ACHN (cell line): ENCODE results near the gene LCN9.
"Not testable (repeated sequence)": the region's sequence is repeated elsewhere in the genome, so short reads cannot be mapped to it uniquely, and the experiment has no call there.

Source experiments
- DNase-seq: peaks from one replicate; pipeline ENCODE4 v3.0.0-alpha.2; 2015
- in situ Hi-C: cut with HindIII; loops from 2 replicates; pipeline ENCODE4 v1.10.0; 2017; ENCODE audit warnings: low sequenced_read_pairs, low pct_ligation_motif_present, low pct_unique_long_range_greater_than_20kb

The LCN9 gene, protein sequence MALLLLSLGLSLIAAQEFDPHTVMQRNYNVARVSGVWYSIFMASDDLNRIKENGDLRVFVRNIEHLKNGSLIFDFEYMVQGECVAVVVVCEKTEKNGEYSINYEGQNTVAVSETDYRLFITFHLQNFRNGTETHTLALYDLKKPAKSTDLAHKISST

DNA sequence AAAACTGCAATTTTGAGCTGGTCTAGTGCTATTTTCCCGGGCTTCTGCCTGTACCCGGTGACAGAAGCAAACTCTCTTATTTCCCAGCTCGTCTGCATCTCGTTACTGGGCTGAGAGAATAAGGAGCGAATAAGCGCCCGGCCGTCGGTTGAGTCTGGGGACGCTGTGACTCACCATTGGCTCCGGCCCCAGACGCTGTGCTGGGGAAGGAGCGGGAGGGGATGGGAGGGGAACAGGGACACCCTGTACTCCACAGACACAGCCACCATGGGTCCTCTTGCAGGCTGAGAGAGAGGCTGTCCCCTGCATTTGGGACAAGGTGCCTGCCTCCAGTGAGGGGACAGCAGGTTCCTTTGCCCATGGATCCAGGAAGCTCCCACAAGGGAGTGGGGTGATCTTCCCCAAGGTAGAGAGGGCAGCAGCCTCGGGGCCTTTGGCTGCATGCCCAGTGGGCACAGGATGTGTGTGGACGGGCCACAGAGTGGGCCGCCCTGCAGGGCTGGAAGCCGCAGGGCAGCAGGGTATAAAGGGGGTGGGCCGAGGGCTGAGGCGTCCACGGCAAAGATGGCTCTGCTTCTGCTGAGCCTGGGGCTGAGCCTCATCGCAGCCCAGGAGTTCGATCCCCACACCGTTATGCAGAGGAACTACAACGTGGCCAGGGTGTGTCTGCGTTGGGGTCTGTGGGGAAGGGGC lies at the start of gene LCN9:
Gene LCN9 (plus strand): TSS at position 552 of the 693 bp plus-strand sequence. CDS start 13 bp downstream, at position 565.
- DNase-seq = no peak
- in situ Hi-C loops = no loop called here

DNA sequence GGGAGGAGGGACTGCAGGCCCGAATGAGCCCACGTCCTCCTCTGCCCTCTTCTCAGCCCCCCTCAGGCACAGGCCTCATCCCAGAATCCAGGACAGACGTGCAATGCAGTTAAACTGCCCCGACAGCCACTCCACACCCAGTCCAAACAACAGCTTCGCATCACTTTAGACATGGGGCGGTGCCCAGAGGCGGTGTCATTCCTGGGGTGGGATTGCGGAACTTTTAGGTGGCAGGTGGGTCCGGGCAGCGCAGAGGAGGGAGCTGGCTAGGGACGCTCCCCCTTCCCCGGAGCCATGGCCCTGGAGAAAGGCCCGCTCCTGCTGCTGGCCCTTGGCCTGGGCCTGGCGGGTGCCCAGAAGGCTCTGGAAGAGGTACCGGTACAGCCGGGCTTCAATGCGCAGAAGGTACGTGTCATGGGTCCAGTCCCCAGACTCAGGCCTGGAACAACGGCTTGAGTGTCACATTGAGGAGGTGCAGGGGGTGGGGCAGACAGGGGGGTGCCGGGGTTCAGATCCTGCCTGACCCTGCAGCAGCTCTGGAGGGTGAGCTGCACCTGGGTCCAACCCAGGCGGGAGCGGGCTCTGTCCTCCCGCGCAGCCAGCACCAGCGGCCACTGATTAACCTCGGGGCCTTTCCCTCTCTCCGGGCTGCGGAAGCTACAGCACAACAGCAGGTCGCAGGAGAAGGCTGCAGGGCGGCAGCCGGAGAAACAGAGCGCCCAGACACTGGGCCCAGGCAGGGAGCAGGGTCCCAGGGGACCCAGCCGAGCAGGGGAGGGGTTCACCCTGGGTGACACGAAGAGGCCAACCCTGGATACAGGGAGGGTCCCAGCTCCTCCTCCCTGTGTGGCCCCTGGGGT lies 48.9 kb upstream of the LCN9 start:
- no peak for DNase-seq

DNA sequence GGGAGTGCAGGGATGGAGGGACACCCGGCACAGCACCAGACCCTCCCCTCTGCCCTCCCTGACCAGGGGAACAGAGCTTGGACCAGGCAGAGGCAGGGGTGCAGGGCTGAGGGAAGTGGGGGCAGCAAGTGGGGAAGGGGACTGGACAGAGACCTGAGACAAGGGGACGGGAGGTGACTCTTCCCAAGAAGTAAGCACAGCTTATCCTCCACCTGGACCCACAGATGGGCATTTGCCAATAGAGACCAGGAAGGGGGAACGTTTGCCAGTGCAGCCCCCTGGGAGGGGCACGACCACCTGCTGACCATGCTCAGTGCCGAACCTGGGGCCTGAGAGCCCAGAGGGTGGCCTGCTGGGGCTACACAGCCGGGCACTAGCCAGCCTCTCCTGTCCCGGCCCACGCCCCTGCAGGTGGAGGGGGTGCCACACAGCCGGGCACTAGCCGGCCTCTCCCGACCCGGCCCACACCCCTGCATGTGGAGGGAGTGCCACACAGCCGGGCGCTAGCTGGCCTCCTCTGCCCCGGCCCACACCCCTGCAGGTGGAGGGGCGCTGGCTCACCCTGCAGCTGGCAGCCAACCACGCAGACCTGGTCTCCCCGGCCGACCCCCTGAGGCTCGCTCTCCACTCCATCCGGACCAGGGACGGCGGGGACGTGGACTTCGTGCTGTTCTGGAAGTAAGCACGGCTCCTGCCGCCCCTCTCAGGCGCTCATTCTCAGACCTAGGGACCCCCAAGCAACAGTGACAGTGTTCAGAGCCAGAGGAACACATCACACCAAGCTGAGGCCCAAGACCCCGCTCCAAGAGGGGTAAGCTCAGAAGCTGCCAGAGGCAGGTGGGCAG lies 48.1 kb upstream of the LCN9 start:
- in situ Hi-C loops = no loop called here
- no peak for DNase-seq

More for the DNA sequence above, 48.9 kb upstream of the LCN9 start:
- in situ Hi-C loops = no loop called here

DNA sequence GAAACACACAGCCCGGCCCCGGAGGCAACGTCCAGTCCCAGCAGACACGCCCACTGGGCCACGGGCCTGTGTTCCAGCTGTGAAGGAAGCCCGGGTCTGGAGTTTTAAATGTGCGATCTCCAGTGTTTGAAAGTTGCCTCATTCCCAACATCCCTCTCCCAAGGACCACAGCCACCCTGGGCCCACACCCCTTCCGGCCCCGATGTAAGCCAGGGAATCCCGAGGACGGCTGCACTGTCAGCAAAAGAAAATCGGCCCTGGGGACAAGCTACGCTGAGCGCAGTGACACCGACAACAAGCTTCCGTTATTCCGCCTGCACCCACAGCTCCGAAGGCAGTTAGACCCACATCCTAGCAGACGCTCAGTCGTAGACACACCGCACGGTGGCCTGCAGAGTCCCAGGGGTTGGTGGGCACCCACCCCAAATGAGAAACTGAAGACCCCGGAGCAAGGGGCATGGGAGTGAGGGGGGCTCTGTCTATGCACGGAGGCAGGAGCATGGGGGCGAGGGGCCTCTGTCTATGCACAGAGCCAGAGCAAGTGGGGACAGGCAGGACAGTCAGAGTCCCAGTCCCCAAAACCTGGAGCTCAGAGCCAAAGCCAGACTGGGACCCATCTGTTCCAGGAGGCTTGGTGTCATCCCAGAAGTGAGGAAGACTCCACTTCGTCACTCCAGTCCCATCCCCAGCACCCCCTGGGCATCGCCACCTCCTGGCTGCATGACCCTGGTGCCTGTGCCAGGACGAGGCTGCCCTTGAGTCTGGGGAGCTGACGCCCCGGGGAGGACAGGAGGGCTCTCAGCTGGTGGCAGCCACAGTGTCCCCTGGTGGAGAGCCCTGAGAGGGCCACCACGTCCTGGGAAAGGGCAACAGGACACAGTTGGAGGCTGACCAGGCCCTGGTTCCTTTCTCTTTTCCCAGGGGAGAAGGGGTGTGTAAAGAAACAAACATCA lies 47.2 kb upstream of the LCN9 start:
- in situ Hi-C loops = no loop called here
- no peak for DNase-seq

DNA sequence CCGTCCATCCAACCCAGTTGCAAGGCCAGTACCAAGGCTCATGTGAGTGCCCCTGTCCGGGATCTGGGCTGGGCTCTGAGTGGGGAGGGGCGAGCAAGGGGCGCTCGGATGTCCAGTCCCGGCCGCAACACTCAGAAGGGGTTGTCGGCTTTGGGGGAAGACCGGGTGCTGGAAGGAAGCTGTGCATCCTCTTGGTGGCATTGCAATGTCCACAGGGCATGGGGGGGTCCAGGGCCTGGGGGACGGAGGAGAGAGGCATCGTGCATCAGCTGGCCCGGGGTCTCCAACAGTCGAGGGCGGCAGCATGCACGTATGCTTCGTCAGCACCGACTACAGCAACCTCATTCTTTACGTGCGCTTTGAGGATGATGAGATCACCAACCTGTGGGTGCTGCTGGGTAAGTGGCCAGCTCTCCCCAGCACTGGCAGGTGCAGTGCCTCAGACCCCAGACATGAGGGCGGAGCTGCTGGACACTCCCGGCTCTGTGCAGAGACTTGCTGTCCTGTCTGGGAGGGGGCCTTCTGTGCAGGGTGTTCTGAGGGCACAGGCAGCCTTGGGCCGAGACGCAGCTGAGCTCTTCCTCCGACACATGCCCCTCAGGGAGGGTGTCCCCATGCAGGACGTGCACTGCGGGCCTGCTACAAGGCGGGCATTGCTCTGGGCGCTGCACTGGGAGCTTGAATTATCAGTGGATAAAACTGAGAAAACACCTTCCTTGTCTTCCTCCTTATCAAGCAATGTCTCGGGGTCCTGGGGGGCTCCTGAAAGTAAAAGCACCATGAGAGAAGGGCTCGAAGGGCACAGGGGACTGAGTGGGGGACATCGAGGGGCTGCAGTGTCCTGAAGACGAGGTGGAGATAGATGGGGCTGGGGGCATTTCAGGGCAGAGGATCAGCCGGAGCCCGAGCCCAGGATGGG lies 46.2 kb upstream of the LCN9 start:
- no peak for DNase-seq
- in situ Hi-C loops = no loop called here

DNA sequence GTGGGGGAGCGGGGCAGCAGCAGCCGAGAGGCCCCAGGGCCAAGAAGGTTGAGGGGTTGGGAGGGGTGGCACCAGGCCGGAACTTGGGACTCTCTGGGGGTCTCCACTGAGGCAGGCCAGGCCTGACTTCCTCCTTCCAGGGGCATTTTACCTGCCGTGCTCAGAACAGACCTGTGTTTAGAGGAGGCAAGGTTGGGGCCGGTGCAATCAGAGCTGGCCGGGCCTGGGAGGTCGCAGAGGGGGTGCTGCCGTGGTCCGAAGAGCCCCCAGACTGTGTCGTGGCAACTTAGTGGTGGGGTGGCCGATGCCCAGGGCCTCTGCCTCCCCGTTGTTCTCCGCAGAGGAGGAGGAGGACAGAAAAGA lies 45.6 kb upstream of the LCN9 start:
- in situ Hi-C loops = no loop called here
- DNase-seq = no peak

DNA sequence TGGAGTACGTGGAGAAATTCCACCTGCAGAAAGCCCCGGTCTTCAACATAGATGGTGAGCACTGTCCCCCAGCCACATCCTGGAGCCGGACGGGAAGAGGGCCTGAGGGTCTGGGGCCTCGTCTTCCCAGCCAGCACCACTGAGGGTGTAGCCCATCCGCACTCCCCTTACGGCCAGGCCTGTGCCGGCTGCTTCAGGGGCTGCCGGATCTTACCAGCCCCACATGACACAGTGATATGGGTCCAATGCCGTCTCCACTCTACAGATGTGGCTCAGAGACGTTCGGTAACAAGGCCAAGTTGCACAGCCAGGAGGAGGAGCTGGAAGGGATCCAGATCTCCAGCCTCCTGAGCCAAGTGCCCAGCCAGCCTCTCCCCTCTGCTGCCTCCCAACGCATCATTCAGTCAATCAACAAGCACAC lies 45.1 kb upstream of the LCN9 start:
- in situ Hi-C loops = no loop called here
- no peak for DNase-seq

DNA sequence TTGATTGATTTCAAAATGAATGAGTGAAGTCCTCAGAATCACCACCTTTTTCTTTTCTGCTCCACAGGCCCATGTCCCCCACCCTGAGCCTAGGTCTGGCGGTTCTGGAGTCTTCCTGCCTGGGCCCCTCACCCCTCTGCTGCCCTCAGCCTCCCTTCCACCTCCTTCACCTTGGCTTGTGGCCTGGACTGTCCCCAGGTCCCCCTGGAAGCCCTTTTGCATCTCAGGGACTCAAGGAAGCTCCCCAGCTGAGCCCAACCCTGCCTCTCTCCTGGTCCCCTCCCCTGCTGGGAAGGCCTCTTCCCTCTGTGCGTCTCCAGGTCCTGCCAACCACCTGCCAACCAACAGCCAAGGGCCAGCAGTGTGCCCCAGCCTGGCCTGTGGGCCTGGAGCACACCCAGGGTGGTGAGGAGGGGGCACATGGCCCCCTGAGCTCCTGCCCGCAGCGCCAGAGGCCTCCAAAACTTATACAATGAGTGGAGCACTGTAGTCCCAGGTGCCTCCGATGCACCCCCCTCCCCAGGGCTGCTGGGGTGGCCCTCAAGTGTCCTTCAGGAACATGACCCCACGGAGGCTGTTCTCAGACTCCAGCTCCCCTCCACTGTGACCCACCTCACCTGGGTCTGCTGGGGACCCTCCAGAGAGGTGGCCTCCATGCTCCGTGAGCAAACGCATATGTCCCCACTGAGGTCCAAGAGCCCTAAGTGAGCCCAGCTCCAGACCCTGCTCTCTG lies 44.1 kb upstream of the LCN9 start:
- in situ Hi-C loops = no loop called here
- DNase-seq = no peak

DNA sequence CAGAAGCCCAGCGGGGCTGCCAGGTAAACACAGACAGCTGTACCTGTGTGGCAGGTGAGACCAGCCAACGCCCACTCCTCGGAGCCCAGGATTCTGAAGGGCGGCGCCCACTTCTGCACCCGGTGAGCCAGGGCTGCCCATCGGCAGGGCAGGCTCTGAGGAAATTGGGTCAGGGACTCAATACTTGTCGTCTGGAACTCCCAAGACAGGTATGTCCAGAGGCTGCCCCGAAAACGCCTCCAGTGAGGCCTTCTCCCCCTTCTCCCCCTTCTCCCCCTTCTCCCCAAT lies 43.6 kb upstream of the LCN9 start:
- DNase-seq = no peak
- in situ Hi-C loops = no loop called here

DNA sequence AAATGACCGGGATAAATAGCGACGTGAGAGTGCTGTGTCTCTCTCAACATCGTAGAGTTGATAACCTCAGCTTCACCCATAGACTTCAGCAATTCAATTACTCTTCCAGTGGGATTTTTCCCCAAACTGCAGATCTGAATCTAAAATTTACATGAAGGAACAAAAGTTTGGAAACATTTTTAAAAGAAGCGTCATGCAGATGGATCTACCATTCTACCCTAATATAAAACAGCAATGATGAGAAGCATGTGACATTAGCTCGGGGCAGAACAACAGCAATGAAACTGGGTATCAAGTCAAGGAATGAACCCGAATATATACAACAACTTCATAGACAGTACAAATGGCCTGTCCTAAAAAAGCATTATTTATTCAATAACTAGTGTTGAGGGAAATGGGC lies 42.6 kb upstream of the LCN9 start:
- in situ Hi-C loops = no loop called here
- DNase-seq = no peak

DNA sequence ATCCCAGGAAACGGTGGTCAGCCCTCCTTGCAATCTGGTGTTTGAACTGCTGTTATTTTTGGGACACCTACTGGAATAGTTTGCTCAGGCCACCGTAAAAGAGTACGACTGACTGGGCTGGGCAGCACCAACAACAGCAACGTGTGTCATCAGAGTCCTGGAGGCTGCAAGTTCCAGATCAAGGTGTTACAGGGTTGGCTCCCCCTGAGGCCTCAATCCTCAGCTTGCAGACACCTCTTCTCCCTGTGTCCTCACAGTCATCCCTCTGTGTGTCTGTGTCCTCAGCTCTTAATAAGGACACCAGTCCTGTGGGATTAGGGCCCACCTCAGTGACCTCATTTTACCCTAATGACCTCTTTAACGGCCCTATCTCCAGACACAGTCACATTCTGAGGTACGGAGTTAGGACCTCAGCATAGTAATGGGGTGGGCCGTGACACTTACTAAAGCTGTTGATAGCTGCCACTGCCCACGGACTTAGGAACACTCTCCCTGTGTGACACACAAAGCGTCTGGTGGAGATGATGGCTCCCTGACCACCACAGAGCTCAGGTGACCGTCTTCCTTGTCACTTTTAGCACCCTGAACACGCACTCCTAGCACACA lies 40.6 kb upstream of the LCN9 start:
- DNase-seq = no peak
- in situ Hi-C loops = no loop called here

DNA sequence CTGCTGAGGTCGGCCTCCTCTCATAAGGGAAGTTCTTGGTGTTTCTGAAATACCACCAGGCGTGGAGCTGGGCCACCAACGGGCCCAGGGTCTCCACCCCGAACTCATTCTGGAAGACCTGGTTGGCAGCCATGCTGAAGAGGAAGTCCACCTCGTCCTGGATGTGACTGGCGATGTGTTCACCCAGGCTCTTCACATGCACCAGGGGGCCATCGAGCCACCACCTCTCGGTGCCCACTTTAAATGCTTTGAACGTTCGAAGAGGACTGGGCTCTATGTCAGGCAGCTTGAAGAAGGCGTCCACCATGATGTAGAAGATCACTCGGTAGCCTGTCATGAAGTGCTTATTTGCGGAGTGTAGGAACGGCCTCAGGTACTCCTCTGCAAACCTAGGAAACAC lies 38.8 kb upstream of the LCN9 start:
- no peak for DNase-seq
- in situ Hi-C loops = no loop called here

DNA sequence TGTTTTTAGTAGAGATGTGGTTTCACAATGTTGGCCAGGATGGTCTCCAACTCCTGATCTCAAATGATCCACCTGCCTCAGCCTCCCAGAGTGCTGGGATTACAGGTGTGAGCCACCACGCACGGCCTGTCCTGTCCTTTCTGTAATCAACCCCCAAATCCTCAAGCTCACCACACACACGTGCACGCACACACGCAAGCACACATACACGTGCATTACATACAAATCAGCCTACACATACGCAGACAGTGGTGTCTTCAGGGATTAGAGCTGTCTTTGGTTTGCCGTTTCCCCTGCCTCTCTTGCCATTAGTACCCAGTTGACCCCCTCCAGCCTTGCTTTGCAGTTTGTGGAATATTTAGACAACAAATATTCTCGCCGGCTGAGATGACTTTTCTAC lies 30.3 kb upstream of the LCN9 start:
- in situ Hi-C loops = no loop called here
- no peak for DNase-seq

DNA sequence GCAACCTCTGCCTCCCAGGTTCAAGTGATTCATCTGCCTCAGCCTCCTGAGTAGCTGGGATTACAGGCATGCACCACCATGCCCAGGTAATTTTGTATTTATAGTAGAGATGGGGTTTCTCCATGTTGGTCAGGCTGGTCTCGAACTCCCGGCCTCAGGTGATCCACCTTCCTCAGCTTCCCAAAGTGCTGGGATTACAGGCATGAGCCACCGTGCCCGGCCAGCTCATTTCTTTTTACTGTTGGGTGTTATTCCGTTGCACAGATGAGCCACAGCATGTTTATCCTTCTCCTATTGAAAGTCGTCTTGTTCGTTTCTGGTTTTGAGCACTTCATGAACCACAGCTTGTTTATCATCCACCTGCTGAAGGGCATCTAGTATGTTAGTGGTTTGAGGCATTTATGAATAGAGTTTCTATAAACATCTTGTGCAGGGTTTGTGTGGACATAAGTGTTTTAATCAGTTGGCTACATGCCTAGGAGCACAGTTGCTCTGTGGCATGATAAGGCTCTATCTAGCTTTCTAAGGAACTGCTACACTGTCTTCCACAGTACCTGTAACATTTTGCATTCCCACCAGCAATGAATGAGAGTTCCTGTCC lies 26.1 kb upstream of the LCN9 start:
- DNase-seq, in situ Hi-C loops: not testable (repeated sequence)

DNA sequence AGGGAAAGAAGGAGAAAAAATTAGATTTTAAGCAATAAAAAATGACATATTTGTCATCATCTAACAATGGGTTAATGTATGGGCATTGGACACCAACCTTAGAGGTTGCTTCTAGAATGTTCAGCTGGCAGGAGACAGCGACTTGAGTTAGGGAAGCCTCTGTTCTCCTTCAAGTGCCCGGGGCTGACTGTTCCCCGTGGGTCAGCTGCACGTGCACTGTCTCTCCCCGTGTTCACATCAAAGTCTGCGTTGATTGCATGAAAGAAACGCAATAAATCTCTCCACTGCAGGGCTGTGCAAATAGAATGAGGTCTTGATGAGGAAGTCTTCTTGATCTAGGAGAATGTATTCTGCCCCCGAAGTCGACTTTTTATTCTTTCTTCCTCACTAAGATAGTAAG lies 23.9 kb upstream of the LCN9 start, which contains the start of gene GLT6D1:
Gene GLT6D1 (minus strand): TSS at position 345 of the 400 bp plus-strand sequence. CDS start 353 bp downstream, outside the sequence.
- DNase-seq = no peak
- in situ Hi-C loops = no loop called here

DNA sequence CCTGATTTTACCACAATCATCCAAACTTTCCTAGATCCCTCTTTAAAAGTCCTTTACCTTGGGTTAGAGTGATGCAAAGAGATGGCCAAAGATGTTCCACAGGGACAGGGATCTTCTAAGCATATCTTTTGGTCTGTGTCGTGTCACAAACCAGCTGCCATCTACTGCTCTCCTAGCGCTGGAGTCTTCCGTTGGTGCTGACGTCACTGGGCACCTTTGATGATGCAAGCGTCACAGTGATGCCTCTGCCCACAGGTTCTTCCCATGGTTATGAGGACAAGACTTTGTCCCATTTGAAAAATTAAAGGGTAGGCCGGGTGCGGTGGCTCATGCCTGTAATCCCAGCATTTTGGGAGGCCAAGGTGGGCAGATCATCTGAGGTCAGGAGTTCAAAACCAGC lies 22.1 kb upstream of the LCN9 start:
- no peak for DNase-seq
- in situ Hi-C loops = no loop called here
